ENCODE data around the gene SYTL5. TPM values are rescaled to one million over a fixed set of nuclear protein-coding genes. Genes with fewer than 3 reads are reported as not detected.

Gene SYTL5
- total RNA-seq, 1 experiment from 2014 or later = not detected

GRCh38 chrX:38110231-38110630, 103.9 kb downstream of the SYTL5 start:
- in situ Hi-C loops (cut with HindIII; ENCODE audit: low pct_unique_long_range_greater_than_20kb, low sequenced_read_pairs) = no loop called here

GRCh38 chrX:38111196-38111595, 104.8 kb downstream of the SYTL5 start:
- no peak for DNase-seq (ENCODE audit: low read depth)
- in situ Hi-C loops (cut with HindIII; ENCODE audit: low pct_unique_long_range_greater_than_20kb, low sequenced_read_pairs) = no loop called here

More at GRCh38 chrX:38110231-38110630, 103.9 kb downstream of the SYTL5 start:
- DNase-seq (ENCODE audit: low read depth) = no peak

GRCh38 chrX:38112566-38112965, 106.2 kb downstream of the SYTL5 start:
- no peak for DNase-seq (ENCODE audit: low read depth)
- in situ Hi-C loops (cut with HindIII; ENCODE audit: low pct_unique_long_range_greater_than_20kb, low sequenced_read_pairs) = no loop called here

- in situ Hi-C loops (cut with HindIII; ENCODE audit: low pct_unique_long_range_greater_than_20kb, low sequenced_read_pairs) = no loop called here
- DNase-seq (ENCODE audit: low read depth) = no peak
These were observed 110.4 kb downstream of the SYTL5 start for GRCh38 chrX:38116706-38117105.

- in situ Hi-C loops (cut with HindIII; ENCODE audit: low pct_unique_long_range_greater_than_20kb, low sequenced_read_pairs) = no loop called here
- no peak for DNase-seq (ENCODE audit: low read depth)
These were observed 111.1 kb downstream of the SYTL5 start for GRCh38 chrX:38117485-38117884.

GRCh38 chrX:38124000-38124399, 117.6 kb downstream of the SYTL5 start:
- in situ Hi-C loops (cut with HindIII; ENCODE audit: low pct_unique_long_range_greater_than_20kb, low sequenced_read_pairs) = no loop called here
- no peak for DNase-seq (ENCODE audit: low read depth)

GRCh38 chrX:38126179-38126578, 119.8 kb downstream of the SYTL5 start:
- DNase-seq (ENCODE audit: low read depth) = no peak
- in situ Hi-C loops (cut with HindIII; ENCODE audit: low pct_unique_long_range_greater_than_20kb, low sequenced_read_pairs) = no loop called here

- no peak for DNase-seq (ENCODE audit: low read depth)
- in situ Hi-C loops (cut with HindIII; ENCODE audit: low pct_unique_long_range_greater_than_20kb, low sequenced_read_pairs) = no loop called here
These were observed 121.6 kb downstream of the SYTL5 start for GRCh38 chrX:38127961-38128360.

- in situ Hi-C loops (cut with HindIII; ENCODE audit: low pct_unique_long_range_greater_than_20kb, low sequenced_read_pairs) = no loop called here
- DNase-seq (ENCODE audit: low read depth) = no peak
These were observed 123.0 kb downstream of the SYTL5 start for GRCh38 chrX:38129366-38129765.

GRCh38 chrX:38138157-38138891, 132.0 kb downstream of the SYTL5 start:
- in situ Hi-C loops (cut with HindIII; ENCODE audit: low pct_unique_long_range_greater_than_20kb, low sequenced_read_pairs) = no loop called here
- DNase-seq (ENCODE audit: low read depth) = no peak

- no peak for DNase-seq (ENCODE audit: low read depth)
- in situ Hi-C loops (cut with HindIII; ENCODE audit: low pct_unique_long_range_greater_than_20kb, low sequenced_read_pairs) = no loop called here
These were observed 132.5 kb downstream of the SYTL5 start for GRCh38 chrX:38138900-38139299.

- no peak for DNase-seq (ENCODE audit: low read depth)
- in situ Hi-C loops (cut with HindIII; ENCODE audit: low pct_unique_long_range_greater_than_20kb, low sequenced_read_pairs) = no loop called here
These were observed 136.3 kb downstream of the SYTL5 start for GRCh38 chrX:38142610-38143009.

GRCh38 chrX:38149016-38149415, 142.7 kb downstream of the SYTL5 start:
- in situ Hi-C loops (cut with HindIII; ENCODE audit: low pct_unique_long_range_greater_than_20kb, low sequenced_read_pairs) = no loop called here
- no peak for DNase-seq (ENCODE audit: low read depth)

GRCh38 chrX:38150993-38151392, 144.6 kb downstream of the SYTL5 start:
- in situ Hi-C loops (cut with HindIII; ENCODE audit: low pct_unique_long_range_greater_than_20kb, low sequenced_read_pairs) = no loop called here
- DNase-seq (ENCODE audit: low read depth) = no peak

GRCh38 chrX:38151441-38151840, 145.1 kb downstream of the SYTL5 start:
- no peak for DNase-seq (ENCODE audit: low read depth)
- in situ Hi-C loops (cut with HindIII; ENCODE audit: low pct_unique_long_range_greater_than_20kb, low sequenced_read_pairs) = no loop called here

- in situ Hi-C loops (cut with HindIII; ENCODE audit: low pct_unique_long_range_greater_than_20kb, low sequenced_read_pairs) = no loop called here
- DNase-seq (ENCODE audit: low read depth) = no peak
These were observed 148.0 kb downstream of the SYTL5 start for GRCh38 chrX:38154340-38154739.

- in situ Hi-C loops (cut with HindIII; ENCODE audit: low pct_unique_long_range_greater_than_20kb, low sequenced_read_pairs) = no loop called here
- no peak for DNase-seq (ENCODE audit: low read depth)
These were observed 148.5 kb downstream of the SYTL5 start for GRCh38 chrX:38154818-38155217.

- in situ Hi-C loops (cut with HindIII; ENCODE audit: low pct_unique_long_range_greater_than_20kb, low sequenced_read_pairs) = no loop called here
- no peak for DNase-seq (ENCODE audit: low read depth)
These were observed 150.5 kb downstream of the SYTL5 start for GRCh38 chrX:38156838-38157237.

- in situ Hi-C loops (cut with HindIII; ENCODE audit: low pct_unique_long_range_greater_than_20kb, low sequenced_read_pairs) = no loop called here
- DNase-seq (ENCODE audit: low read depth) = no peak
These were observed 156.8 kb downstream of the SYTL5 start for GRCh38 chrX:38163193-38163592.

GRCh38 chrX:38165023-38165422, 158.7 kb downstream of the SYTL5 start:
- no peak for DNase-seq (ENCODE audit: low read depth)
- in situ Hi-C loops (cut with HindIII; ENCODE audit: low pct_unique_long_range_greater_than_20kb, low sequenced_read_pairs) = no loop called here

Data from Caki2 (cell line).